GM19239 (cell line): ENCODE results near the gene EFCAB6.

ENCODE experiments used
- DNase-seq: peaks from one replicate; pipeline ENCODE4 v3.0.0; 2011; ENCODE audit warnings: low spot score; ENCODE audit not compliant: insufficient read length
- FAIRE-seq: peaks from 2 replicates; lab custom pipeline; 2011; peaks lifted over from hg19 to GRCh38; lab: Jason Lieb, UNC

EFCAB6 gene

GRCh38 chr22:43652845-43653244 lies 159.3 kb downstream of the EFCAB6 start:
- no peak for FAIRE-seq

GRCh38 chr22:43643387-43643786 lies 168.7 kb downstream of the EFCAB6 start:
- DNase-seq (no peak), FAIRE-seq (no peak)

More at GRCh38 chr22:43652845-43653244, 159.3 kb downstream of the EFCAB6 start:
- DNase-seq, result no peak

GRCh38 chr22:43642319-43643206 lies 169.5 kb downstream of the EFCAB6 start:
- FAIRE-seq (no peak), DNase-seq (no peak)

GRCh38 chr22:43639228-43639948 lies 172.7 kb downstream of the EFCAB6 start:
- DNase-seq (no peak), FAIRE-seq (no peak)

DNA sequence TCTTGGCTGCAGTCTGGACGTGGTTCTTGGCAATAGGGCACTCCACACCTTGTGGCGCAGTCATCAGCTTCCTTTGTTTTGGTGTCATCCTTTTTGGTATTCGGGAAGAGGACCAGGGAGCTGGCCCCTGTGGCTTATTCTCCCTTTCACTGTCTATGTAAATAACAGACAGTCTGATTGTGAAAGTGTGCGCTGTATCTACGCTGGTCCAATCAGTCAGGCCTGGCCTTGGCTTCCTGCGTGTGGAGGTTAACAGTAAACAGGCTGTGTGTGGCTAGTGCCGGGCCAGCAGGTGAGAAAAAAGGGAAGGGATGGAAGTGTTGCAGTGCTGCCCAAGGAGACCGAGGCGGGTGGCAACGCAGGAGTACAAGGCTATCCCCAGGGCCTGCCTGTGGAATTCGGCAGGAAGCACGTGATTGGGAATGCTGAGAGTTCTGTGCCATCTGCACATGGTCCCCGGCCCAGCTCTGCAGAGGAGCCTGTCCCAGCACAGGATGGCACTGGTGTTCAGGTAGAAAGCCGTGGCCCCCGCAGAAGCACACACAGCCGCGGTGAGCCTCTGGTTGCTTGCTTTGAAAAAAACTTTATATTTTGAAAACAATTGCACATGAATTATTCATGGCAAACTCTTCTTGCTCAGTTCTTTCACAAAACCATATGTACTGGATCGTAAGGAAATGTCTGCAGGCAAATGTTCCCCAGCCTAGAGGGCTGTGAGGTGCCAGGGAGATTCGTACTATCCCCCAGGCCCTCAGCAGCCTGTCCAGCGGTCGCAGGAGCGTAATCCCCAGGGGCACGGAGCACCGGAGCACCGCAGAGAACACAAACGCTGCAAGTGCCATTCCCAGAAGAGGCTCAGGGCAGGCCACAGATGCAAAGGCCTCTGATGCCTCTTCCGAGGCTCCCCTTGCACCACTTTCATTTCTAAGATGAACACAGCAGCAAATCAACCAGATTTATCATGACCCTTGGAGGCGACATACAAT lies 174.5 kb downstream of the EFCAB6 start:
- DNase-seq, result no peak
- FAIRE-seq, result no peak

DNA sequence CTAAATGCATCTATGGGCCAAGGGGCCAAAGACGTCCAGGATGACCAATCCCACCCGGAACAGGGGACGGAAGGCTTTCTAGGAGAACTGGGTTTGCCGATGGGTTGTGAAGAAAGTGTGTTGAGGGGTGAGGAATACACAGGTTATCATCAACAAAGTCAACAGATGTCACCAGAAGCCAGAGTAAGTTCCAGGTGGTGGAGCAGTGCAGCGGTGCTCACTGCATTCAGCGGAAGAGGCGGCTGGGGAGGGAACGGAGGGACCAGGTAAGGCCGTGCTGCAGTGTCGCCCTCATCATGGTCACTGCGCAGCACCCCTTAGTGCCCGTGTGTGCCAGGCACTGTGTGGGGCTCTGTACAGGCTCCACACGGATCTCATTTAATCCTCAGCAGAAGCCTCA lies 176.0 kb downstream of the EFCAB6 start:
- no peak for DNase-seq
- no peak for FAIRE-seq

DNA sequence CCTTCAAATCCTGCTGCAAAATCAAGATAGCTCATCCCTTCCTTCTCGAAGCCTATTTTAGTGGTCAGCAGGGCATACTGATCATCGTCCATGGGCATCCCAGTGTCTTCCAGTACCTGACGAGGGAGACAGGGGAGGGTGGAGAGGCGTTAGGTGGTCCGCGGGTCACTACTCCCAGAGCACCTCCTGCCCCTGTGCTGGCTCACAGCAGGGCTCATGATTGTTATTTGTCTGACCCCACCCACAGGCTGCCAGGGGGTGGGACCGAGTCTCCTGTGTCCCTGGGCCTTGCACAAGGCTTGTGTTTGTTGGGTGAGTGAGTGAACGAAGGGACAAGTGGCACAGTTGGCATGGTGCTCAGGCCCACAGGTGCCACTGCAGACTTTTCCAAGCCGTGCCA lies 177.0 kb downstream of the EFCAB6 start:
- no peak for DNase-seq
- FAIRE-seq, result no peak

DNA sequence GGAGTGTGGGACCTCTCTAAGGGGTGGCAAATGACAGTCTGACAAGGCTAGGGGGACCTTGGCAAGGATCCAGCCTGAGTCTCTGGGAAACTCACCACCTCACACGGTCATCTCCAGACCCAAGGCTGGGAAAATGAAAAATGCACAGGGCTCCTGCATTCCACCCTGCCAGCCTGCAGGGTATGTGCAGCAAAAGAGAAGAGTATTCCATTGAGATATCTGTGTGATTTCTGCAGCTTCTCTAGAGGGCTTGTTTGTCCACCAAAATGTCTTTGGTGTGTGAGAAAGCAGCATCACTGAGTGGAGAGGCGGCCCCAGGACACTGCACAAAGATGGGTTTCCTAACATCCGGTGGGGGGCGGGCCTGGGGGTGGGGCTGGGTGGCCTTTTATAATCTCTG lies 177.8 kb downstream of the EFCAB6 start:
- FAIRE-seq (no peak), DNase-seq (no peak)

- DNase-seq, result no peak
- no peak for FAIRE-seq
Measured at GRCh38 chr22:43633631-43634285, 178.3 kb downstream of the EFCAB6 start.

DNA sequence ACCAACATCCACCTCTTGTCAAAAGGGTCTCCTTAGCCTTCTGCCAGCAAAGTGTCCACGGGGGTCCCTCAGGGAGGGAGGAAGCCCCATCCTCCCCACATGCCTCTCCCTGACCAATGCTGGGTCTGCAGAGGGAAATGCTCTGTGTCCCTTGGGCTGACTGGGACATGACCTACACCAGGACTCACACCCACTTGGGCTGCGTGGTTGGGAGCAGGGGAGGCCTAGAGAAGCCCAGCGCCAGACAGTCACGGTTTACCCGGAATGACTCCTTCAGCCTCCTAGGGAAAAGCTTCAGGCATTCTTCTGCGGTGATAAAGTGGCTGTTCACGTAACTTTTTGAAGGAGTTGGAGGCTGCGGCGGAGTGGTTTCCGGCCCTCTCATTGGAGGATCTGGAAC lies 180.3 kb downstream of the EFCAB6 start:
- no peak for FAIRE-seq
- no peak for DNase-seq

DNA sequence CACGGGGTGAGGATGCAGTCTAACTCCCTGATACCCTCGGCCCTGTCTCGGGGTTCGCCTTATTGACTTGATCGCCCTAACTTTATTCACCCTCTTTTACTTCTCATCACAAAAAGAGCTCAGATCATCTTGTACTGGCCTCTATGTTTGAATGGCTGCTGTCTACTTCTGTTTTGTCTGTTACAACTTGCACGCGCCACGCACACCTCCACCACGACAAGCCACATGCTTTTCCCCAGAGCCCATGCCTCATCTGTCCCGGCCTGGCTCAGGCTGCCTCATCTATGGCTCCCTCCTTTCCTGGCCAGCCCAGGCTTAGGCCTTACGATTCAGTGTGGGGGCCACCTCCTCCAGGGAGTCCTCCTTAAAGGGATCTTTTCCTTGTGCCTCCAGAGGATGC lies 180.9 kb downstream of the EFCAB6 start:
- DNase-seq (no peak), FAIRE-seq (no peak)

- DNase-seq (no peak), FAIRE-seq (no peak)
Measured at GRCh38 chr22:43630451-43630850, 181.7 kb downstream of the EFCAB6 start.

DNA sequence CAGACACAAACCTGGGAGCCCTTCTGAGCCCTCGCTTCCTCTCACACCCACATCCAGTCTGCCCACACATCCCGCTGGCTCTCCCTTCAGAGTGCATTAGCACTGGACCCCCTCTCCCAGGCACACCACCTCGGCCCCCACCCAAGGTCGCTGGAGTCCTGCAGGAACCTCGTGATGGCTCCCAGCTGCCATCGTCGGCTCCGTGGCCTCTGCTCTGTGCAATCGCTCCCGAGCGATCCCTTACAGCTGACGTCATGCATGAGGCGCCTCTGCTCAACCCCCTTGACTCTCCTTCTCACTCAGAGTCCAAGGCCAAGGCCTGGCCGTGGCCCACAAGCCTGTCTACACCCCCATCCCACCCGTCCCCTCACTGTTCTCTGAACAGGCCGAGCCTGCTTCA lies 183.9 kb downstream of the EFCAB6 start:
- DNase-seq (no peak), FAIRE-seq (no peak)

DNA sequence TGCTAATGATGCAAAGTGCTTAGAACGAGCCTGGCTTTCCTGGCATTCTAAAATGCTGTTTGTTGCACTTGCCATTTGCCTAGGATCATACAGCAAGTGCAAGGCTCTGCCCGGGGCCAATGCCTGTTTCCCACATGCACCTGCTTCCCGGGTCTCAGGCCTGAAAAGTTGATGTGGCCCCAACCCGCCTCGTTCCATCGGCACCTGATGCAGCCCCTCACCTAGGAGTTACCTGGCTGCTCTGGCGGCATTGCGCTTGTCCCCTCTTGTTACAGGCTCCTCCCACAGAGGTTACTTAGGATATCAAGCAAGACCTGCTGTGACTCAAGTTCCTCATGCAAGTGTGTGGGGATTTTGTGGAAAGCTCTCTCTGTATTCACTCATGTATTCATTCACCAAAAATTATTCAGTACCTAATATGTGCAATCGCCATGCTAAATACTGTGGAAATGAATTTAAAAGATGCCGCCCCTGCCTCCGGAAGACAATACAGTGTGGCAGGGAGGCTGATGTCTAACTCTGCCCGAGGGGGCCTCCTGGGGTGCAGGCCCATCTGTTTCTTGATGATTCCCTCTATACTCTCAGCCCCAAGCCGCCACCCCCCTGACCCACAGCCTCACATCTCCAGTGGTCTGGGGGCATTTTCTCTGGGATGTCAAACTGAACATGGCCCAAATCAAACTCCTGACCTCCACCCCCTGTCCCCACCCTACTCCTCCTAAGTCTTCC lies 184.5 kb downstream of the EFCAB6 start:
- FAIRE-seq (no peak), DNase-seq (no peak)

DNA sequence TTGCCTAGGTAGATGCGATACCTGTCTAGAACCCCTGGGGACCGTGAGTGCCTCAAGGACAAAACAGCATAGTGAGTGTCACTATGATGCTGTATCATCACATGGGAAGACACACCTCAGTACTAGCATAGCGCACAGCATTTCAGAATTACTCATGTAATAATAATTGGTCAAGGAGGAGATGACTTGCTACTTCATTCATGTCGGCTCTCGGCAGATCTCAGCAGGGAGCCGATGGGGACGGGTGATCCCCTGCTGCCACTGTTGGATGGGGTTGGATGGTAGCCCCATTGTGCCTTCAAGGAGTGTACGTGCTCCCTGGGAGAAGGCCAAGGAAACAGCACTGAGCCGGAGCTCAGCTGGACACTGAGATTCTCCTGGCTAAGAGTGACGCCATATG lies 186.9 kb downstream of the EFCAB6 start:
- DNase-seq, result no peak
- no peak for FAIRE-seq

- DNase-seq (no peak), FAIRE-seq (no peak)
Measured at GRCh38 chr22:43624144-43624998, 187.7 kb downstream of the EFCAB6 start.

GRCh38 chr22:43622886-43623285 lies 189.2 kb downstream of the EFCAB6 start:
- FAIRE-seq (no peak), DNase-seq (no peak)

GRCh38 chr22:43620197-43620596 lies 191.9 kb downstream of the EFCAB6 start:
- FAIRE-seq (no peak), DNase-seq (no peak)
